DMS114 treated with DMSO at 0.1 percent for 48 hours (cell line): Measurements from ENCODE around the gene TRIM49C.
"Not testable (repeated sequence)": the region's sequence is repeated elsewhere in the genome, so short reads cannot be mapped to it uniquely, and the experiment has no call there.

Source experiments
- DNase-seq: peaks from one replicate; lab custom pipeline; 2025; ENCODE audit not compliant: unreplicated experiment; lab: John Stamatoyannopoulos, UW

Gene TRIM49C, protein sequence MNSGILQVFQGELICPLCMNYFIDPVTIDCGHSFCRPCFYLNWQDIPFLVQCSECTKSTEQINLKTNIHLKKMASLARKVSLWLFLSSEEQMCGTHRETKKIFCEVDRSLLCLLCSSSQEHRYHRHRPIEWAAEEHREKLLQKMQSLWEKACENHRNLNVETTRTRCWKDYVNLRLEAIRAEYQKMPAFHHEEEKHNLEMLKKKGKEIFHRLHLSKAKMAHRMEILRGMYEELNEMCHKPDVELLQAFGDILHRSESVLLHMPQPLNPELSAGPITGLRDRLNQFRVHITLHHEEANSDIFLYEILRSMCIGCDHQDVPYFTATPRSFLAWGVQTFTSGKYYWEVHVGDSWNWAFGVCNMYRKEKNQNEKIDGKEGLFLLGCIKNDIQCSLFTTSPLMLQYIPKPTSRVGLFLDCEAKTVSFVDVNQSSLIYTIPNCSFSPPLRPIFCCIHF

DNA sequence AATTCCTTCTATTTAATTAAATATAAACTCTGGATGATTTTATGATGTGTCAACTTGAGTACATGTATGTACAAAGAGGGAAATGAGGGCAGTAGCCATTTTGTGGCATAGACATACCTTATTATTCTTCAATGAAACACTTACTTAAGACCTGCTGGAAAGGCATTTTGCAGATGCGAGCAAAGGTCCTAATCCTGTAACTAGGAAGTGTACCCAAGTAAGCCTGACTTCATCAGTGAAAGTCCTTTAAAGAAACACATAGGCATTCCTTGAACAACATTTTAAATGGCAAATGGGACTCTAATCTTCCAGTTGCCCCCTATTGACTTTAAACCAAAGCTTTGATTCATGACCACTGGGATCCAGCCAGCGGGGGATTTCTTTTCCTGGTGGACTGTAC is at the start of gene TRIM49C:
Gene TRIM49C, plus strand, starts transcription at position 301 of the 400 bp plus-strand sequence. CDS start 4,106 bp downstream, outside the sequence.
- DNase-seq, result not testable (repeated sequence)

DNA sequence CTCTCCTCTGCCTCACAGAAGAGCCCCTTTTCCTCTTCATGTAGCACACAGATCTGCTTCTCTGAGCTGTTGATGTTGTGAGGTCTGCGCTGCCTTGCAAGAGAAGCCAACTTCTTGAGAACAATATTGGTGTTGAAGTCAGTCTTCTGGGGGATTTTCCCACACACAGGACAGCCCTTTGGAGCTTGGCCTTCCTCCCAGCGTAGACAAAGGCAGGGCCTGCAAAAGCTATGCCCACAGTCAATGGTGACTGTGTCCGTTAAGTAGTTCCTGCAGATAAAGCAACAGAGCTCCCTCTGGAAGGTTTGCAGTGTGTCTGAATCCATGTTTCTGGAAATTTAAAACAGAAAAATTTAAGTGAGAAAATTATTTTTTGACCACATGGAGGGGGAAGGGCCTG is 6.7 kb upstream of the TRIM49C start:
- not testable (repeated sequence) for DNase-seq

DNA sequence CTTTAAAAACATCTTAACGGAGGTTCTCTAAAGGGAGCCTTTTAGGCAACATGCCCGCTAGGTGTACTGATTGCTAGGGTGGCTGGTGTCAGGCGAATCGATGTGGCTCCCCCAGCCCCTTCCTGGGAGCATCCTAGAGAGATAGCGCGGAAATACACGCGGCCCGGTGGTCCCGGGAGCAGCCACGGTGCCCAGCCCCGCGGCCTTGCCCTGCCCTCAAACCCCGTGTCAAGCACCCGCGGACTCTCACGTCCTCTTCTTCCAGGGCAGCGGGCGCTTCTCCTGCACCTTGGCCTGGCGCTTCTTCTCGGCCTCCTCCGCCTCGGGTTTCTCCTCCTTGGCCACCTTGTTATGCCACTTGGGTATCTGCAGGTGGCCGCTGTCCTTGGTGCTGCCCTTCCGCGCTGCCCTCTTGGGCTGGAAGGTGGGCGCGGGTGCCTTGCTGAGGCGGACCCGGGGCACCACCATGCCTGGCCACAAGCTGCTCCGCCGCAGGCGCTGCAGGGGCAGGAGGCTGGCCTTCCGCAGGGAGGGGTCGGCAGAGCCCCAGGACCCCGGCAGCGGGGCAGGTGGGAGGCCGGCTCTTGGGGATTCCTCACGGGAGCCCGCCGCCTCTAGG is 20.8 kb downstream of the TRIM49C start:
- DNase-seq, result not testable (repeated sequence)

DNA sequence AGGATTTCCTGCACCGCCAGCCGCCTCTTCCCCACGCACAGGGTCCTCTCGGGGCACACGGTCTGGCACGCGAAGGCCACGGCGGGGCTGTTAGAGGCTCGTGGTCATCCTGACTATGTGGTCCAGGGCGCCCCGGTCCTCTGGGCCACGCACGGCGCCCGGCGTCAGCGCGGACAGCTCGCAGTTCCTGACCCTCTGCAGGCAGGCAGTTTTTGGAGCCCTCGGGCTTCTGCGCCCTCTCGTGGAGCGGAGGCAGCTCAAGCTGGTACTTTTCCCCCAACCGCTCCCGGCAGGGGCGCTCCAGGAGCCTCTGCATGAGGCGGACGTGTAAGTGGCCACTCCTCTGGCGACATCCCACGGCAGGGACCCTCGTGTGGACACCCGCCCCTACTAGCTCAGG is 21.4 kb downstream of the TRIM49C start:
- DNase-seq, result not testable (repeated sequence)

DNA sequence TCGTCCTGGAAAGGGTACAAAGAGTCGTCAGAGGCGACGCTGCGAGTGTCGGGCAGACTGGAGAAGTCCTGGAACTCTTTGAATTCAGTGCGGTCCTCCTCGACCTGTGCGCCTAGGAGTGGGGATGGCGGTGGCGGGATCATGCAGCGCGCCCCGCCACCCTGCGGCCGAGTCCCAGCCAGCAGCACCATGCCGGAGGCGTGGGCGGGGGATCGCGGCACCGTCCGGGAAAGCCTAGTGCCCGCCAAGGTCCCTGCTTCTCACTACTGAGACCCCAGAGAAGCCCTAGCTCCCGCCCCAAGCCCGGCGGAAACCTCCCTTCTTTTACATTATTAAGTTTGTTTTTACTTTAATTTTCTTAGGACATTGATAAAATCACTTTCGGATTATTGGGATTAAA is 22.6 kb downstream of the TRIM49C start:
- not testable (repeated sequence) for DNase-seq

DNA sequence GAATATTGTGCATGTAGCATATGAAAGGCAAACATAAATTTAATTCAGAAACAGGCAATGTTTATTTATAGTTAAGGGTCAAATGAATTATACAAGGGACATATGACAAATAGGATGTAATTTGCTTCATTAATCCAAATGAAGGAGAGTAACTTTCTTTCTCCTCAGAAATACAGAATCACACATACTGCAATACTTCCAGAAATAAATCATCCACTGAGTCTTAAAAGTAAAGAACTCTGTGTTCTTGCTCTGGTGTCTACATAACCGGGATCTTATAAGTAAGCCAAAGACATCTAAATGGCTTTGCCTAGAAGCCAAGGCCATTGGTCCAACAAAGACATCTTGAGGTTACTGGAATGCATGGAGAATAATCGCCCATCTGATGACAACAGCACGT is 54.7 kb downstream of the TRIM49C start, which contains the start of gene UBTFL1:
Gene UBTFL1, plus strand, starts transcription at position 301 of the 400 bp plus-strand sequence. Its CDS starts 0 bp downstream, at position 301.
- not testable (repeated sequence) for DNase-seq

DNA sequence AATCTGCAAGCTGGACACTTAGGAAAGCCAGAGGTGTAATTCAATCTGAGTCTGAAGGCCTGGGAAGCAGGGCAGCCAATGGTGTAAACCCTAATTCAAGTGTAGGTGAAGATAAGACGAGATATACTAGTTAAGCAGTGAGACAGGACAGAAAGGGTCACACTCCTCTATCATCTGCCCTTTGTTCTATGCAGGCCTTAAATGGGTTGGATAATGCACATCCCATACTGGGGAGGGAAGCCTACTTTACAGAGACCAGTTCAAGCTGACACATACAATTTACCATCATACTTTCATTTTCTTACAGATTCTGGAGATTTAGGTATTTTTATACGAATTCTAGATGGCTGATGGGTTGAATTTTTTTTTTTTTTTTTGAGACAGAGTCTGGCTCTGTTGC is 57.8 kb downstream of the TRIM49C start:
- not testable (repeated sequence) for DNase-seq
